ENCODE measurements around the gene BCKDK. TPM values are rescaled to one million over a fixed set of nuclear protein-coding genes. Genes with fewer than 3 reads are reported as not detected.

BCKDK gene
- total RNA-seq, 1 experiment from 2014 or later, result 58.3 TPM

DNA sequence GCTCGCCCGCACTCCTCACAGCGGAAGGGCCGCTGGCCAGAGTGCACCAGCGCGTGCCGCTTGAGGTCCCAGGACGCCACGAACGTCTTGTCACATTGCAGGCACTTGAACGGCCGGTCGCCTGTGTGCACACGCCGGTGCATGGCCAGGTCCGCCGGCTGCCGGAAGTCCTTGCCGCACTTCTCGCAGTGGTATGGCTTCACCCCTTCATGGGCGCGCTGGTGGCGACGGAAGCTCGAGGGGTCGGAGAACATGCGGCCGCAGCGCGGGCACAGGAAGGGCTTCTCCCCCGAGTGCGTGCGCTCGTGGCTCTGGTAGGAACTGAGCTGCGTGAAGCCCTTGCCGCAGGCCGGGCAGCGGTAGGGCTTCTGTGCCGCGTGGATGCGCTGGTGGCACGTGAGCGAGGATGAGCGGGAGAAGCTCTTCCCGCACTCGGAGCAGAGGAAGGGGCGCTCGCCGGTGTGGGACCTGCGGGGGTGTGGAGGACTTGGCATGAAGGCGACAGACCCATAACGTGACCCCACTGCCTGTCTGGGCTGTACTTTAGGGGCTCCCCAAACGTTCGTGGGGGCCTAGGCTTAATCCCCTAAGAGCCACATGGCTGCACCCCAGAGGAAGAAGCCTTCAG is 46.3 kb upstream of the BCKDK start (continued):
- TF ChIP-seq, protein P1, sequence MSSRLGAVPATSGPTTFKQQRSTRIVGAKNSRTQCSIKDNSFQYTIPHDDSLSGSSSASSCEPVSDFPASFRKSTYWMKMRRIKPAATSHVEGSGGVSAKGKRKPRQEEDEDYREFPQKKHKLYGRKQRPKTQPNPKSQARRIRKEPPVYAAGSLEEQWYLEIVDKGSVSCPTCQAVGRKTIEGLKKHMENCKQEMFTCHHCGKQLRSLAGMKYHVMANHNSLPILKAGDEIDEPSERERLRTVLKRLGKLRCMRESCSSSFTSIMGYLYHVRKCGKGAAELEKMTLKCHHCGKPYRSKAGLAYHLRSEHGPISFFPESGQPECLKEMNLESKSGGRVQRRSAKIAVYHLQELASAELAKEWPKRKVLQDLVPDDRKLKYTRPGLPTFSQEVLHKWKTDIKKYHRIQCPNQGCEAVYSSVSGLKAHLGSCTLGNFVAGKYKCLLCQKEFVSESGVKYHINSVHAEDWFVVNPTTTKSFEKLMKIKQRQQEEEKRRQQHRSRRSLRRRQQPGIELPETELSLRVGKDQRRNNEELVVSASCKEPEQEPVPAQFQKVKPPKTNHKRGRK (CRISPR knock-in tag; IDR thresholded peaks at IDR 0.05; ENCODE audit: borderline replicate concordance), result no peak
- TF ChIP-seq ARID4B (CRISPR knock-in tag; IDR thresholded peaks at IDR 0.05; ENCODE audit: borderline replicate concordance), result no peak
- TF ChIP-seq, protein P2, sequence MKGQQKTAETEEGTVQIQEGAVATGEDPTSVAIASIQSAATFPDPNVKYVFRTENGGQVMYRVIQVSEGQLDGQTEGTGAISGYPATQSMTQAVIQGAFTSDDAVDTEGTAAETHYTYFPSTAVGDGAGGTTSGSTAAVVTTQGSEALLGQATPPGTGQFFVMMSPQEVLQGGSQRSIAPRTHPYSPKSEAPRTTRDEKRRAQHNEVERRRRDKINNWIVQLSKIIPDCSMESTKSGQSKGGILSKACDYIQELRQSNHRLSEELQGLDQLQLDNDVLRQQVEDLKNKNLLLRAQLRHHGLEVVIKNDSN (CRISPR knock-in tag; IDR thresholded peaks at IDR 0.05), result no peak
- TF ChIP-seq CREB1 (CRISPR knock-in tag; IDR thresholded peaks at IDR 0.05), result no peak
- TF ChIP-seq, protein P3, sequence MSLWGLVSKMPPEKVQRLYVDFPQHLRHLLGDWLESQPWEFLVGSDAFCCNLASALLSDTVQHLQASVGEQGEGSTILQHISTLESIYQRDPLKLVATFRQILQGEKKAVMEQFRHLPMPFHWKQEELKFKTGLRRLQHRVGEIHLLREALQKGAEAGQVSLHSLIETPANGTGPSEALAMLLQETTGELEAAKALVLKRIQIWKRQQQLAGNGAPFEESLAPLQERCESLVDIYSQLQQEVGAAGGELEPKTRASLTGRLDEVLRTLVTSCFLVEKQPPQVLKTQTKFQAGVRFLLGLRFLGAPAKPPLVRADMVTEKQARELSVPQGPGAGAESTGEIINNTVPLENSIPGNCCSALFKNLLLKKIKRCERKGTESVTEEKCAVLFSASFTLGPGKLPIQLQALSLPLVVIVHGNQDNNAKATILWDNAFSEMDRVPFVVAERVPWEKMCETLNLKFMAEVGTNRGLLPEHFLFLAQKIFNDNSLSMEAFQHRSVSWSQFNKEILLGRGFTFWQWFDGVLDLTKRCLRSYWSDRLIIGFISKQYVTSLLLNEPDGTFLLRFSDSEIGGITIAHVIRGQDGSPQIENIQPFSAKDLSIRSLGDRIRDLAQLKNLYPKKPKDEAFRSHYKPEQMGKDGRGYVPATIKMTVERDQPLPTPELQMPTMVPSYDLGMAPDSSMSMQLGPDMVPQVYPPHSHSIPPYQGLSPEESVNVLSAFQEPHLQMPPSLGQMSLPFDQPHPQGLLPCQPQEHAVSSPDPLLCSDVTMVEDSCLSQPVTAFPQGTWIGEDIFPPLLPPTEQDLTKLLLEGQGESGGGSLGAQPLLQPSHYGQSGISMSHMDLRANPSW (CRISPR knock-in tag; conservative IDR thresholded peaks at IDR 0.05; ENCODE audit: low read depth), result no peak
- TF ChIP-seq, protein P4, sequence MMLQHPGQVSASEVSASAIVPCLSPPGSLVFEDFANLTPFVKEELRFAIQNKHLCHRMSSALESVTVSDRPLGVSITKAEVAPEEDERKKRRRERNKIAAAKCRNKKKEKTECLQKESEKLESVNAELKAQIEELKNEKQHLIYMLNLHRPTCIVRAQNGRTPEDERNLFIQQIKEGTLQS (CRISPR knock-in tag; conservative IDR thresholded peaks at IDR 0.05), result no peak
- TF ChIP-seq NR1H2 (CRISPR knock-in tag; IDR thresholded peaks at IDR 0.05), result no peak
- no peak for TF ChIP-seq ATF1 (CRISPR knock-in tag; IDR thresholded peaks at IDR 0.05)

DNA sequence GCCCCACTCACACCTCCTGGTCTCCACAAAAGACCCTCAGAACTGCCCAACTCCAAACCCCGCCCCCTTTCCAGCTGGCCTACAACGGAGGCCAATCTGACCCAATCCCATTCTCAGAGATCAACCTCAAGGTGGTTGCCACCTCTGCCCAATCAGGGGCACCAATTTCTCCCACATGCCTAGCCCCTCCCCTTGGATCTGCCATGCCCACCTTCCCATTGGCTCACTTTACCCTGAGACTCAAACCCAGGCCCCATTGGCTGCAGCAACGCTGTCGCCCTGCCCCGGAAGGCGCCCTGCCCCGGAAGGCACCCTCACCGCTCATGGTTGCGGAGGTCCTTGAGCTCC is 44.7 kb upstream of the BCKDK start:
- Mint-ChIP-seq H3K4me3 (no peak overlapping the region), H3K27ac (no peak overlapping the region; the same call in 1 of the 2 replicates), H3K4me1 (no peaks in the 10 kb centered on the region), H3K36me3 (peaks cover 26% of the 10 kb centered on the region), H3K27me3 (ENCODE audit: low read depth) (no peaks in the 10 kb centered on the region), H3K9me3 (no peaks in the 10 kb centered on the region)
- ChIA-PET CTCF (interaction anchor here (1.0 kb wide), 1 partner anchor 21 kb away, joined by 4 read pairs; no protein-coding TSS in a partner anchor), POLR2A (interaction anchor here (0.6 to 1.2 kb wide), 2 partner anchors 50 to 54 kb away, joined by 3 to 4 read pairs; partner anchors contain the start of gene KAT8)
- DNase-seq (ENCODE audit: low spot score) (no peak), ATAC-seq (peak; percentile 69)
- TF ChIP-seq, protein P5, sequence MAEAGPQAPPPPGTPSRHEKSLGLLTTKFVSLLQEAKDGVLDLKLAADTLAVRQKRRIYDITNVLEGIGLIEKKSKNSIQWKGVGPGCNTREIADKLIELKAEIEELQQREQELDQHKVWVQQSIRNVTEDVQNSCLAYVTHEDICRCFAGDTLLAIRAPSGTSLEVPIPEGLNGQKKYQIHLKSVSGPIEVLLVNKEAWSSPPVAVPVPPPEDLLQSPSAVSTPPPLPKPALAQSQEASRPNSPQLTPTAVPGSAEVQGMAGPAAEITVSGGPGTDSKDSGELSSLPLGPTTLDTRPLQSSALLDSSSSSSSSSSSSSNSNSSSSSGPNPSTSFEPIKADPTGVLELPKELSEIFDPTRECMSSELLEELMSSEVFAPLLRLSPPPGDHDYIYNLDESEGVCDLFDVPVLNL (CRISPR knock-in tag; IDR thresholded peaks at IDR 0.05; ENCODE audit: borderline replicate concordance, low read depth), result no peak
- TF ChIP-seq, protein P6, sequence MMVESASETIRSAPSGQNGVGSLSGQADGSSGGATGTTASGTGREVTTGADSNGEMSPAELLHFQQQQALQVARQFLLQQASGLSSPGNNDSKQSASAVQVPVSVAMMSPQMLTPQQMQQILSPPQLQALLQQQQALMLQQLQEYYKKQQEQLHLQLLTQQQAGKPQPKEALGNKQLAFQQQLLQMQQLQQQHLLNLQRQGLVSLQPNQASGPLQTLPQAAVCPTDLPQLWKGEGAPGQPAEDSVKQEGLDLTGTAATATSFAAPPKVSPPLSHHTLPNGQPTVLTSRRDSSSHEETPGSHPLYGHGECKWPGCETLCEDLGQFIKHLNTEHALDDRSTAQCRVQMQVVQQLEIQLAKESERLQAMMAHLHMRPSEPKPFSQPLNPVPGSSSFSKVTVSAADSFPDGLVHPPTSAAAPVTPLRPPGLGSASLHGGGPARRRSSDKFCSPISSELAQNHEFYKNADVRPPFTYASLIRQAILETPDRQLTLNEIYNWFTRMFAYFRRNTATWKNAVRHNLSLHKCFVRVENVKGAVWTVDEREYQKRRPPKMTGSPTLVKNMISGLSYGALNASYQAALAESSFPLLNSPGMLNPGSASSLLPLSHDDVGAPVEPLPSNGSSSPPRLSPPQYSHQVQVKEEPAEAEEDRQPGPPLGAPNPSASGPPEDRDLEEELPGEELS (CRISPR knock-in tag; IDR thresholded peaks at IDR 0.05), result no peak
- TF ChIP-seq MXD4 (CRISPR knock-in tag; IDR thresholded peaks at IDR 0.05; ENCODE audit: borderline replicate concordance), result no peak
- no peak for TF ChIP-seq KAT7 (CRISPR knock-in tag; IDR thresholded peaks at IDR 0.05; ENCODE audit: borderline replicate concordance)
- TF ChIP-seq, protein P7, sequence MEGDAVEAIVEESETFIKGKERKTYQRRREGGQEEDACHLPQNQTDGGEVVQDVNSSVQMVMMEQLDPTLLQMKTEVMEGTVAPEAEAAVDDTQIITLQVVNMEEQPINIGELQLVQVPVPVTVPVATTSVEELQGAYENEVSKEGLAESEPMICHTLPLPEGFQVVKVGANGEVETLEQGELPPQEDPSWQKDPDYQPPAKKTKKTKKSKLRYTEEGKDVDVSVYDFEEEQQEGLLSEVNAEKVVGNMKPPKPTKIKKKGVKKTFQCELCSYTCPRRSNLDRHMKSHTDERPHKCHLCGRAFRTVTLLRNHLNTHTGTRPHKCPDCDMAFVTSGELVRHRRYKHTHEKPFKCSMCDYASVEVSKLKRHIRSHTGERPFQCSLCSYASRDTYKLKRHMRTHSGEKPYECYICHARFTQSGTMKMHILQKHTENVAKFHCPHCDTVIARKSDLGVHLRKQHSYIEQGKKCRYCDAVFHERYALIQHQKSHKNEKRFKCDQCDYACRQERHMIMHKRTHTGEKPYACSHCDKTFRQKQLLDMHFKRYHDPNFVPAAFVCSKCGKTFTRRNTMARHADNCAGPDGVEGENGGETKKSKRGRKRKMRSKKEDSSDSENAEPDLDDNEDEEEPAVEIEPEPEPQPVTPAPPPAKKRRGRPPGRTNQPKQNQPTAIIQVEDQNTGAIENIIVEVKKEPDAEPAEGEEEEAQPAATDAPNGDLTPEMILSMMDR (IDR thresholded peaks at IDR 0.05), result no peak
- TF ChIP-seq, protein P8, sequence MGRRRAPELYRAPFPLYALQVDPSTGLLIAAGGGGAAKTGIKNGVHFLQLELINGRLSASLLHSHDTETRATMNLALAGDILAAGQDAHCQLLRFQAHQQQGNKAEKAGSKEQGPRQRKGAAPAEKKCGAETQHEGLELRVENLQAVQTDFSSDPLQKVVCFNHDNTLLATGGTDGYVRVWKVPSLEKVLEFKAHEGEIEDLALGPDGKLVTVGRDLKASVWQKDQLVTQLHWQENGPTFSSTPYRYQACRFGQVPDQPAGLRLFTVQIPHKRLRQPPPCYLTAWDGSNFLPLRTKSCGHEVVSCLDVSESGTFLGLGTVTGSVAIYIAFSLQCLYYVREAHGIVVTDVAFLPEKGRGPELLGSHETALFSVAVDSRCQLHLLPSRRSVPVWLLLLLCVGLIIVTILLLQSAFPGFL (CRISPR knock-in tag; IDR thresholded peaks at IDR 0.05; ENCODE audit: borderline replicate concordance), result no peak
- TF ChIP-seq ZMAT4 (CRISPR knock-in tag; IDR thresholded peaks at IDR 0.05), result no peak

All from WTC11 (cell line).